Esophagus muscularis mucosa (tissue), 4 donors: ENCODE results near the gene YTHDC2. TPM values are rescaled to one million over a fixed set of nuclear protein-coding genes. Genes with fewer than 3 reads are reported as not detected.

Source experiments
- DNase-seq: peaks from one replicate; pipeline ENCODE4 v3.0.0-alpha.2; 2017; ENCODE audit errors: extremely low spot score
- H3K27ac ChIP-seq, 4 donors: fragments of 200-600 bp; sonication (generic); replicated peaks in 1 of 4; 1 replicate in 3 of 4; 2 replicates in 1 of 4; pipeline ENCODE4 v1.5.1; 2016 to 2019; ENCODE audit warnings: mild to moderate bottlenecking in 1 of 4
- H3K27me3 ChIP-seq, 4 donors: fragments of 200-600 bp; sonication (generic); one replicate each; pipeline versions ENCODE4 v1.5.1 to v1.6.0; 2016 to 2019
- H3K36me3 ChIP-seq, 4 donors: fragments of 200-600 bp; sonication (generic); one replicate each; pipeline ENCODE4 v1.5.1; 2016 to 2019
- H3K4me1 ChIP-seq, 4 donors: fragments of 200-600 bp; sonication (generic); one replicate each; pipeline ENCODE4 v1.5.1; 2016 to 2019
- H3K4me3 ChIP-seq, 4 donors: fragments of 200-600 bp; sonication (generic); 1 replicate in 2 of 4; 2 replicates in 2 of 4; pipeline ENCODE4 v1.5.1; 2016 to 2019; ENCODE audit warnings: mild to moderate bottlenecking in 4 of 4, moderate library complexity in 1 of 4
- H3K9me3 ChIP-seq, 4 donors: fragments of 200-600 bp; sonication (generic); 1 replicate in 3 of 4; 2 replicates in 1 of 4; pipeline ENCODE4 v1.5.1; 2016 to 2019
- EP300 ChIP-seq: sonication (generic); formaldehyde crosslinking; IDR thresholded peaks from one replicate; pipeline ENCODE4 v1.6.1; 2017; ENCODE audit warnings: antibody characterized with exemption
- POLR2A ChIP-seq: fragments of 450-650 bp; IDR thresholded peaks from one replicate; pipeline ENCODE4 v1.6.1; 2017; ENCODE audit warnings: antibody characterized with exemption, moderate library complexity, mild to moderate bottlenecking, low read depth
- POLR2AphosphoS5 ChIP-seq, 2 donors: sonication (generic); formaldehyde crosslinking; IDR thresholded peaks; one replicate each; pipeline ENCODE4 v1.6.1; 2017; ENCODE audit warnings: antibody characterized with exemption in 2 of 2
- WGBS: methylation state at CpG from one replicate; pipeline ENCODE4 v1.1.5; 2018; 5-methylcytosine and 5-hydroxymethylcytosine counted together
- intact Hi-C: fragments of 100-400 bp; cut with DNase I; formaldehyde crosslinking; loops from one replicate; pipeline ENCODE4 v1.15.1; 2023
- total RNA-seq, 4 donors: library from RNA; depleted of rRNA; stranded (reverse); fragments of >200 nt; gene quantifications; one replicate each; pipeline versions ENCODE4 v1.1.0 to v1.2.1, GENCODE V29; 2016
- TF ChIP-seq, protein P1 (sequence below), 3 experiments: fragments of 200-600 bp in 2 of 3; fragments of 450-650 bp in 1 of 3; sonication (generic) in 2 of 3; IDR thresholded peaks; one replicate each; pipeline ENCODE4 v1.5.1; 2017 to 2019; ENCODE audit warnings: antibody characterized with exemption in 3 of 3, mild to moderate bottlenecking in 2 of 3, moderate library complexity in 1 of 3

The YTHDC2 gene
- total RNA-seq, 4 donors from 2014 or later, result 9.3 to 32.0 (median 15.8) TPM

DNA sequence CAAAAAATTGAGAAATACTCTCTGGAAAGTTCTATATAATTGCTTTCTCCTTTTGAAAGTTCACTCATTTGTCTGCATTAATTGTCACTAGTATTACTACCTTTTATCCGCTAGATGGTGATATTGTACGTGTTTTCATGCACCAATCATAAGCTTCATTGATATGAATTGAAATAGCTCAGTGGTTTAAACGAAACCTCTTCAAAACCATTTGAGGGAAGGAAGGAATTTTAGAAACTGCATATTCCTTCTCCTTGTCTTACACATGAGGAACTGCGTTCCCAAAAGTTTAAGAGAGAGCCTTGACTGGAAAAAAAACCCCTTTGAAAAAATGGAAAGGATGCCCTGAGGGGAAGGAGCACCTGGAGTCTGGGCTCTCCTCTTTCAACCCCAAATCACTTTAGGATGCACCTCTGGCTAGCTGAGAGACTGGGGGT is 98.6 kb downstream of the YTHDC2 start:
- peaks cover 0 to 4% (median 0%) of the 10 kb centered on the region in 4 donors for H3K4me1 ChIP-seq
- DNase-seq, result no peak
- 2% methylated on average over 4 of the region's 4 CpGs for WGBS
- H3K9me3 ChIP-seq, result no peaks in the 10 kb centered on the region
- H3K27me3 ChIP-seq, result peaks cover 0 to 13% (median 0%) of the 10 kb centered on the region in 4 donors
- no peak for TF ChIP-seq EP300
- TF ChIP-seq, protein P1, sequence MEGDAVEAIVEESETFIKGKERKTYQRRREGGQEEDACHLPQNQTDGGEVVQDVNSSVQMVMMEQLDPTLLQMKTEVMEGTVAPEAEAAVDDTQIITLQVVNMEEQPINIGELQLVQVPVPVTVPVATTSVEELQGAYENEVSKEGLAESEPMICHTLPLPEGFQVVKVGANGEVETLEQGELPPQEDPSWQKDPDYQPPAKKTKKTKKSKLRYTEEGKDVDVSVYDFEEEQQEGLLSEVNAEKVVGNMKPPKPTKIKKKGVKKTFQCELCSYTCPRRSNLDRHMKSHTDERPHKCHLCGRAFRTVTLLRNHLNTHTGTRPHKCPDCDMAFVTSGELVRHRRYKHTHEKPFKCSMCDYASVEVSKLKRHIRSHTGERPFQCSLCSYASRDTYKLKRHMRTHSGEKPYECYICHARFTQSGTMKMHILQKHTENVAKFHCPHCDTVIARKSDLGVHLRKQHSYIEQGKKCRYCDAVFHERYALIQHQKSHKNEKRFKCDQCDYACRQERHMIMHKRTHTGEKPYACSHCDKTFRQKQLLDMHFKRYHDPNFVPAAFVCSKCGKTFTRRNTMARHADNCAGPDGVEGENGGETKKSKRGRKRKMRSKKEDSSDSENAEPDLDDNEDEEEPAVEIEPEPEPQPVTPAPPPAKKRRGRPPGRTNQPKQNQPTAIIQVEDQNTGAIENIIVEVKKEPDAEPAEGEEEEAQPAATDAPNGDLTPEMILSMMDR (IDR thresholded peaks at IDR 0.05), result peak; percentile 61 to 71 (median 69)
- no peak overlapping the region for H3K27ac ChIP-seq
- H3K4me3 ChIP-seq, result no peak overlapping the region
- intact Hi-C loops, result loop anchor here (5.0 to 10.0 kb wide), 2 partner anchors 835 to 1633 kb away; no protein-coding TSS in a partner anchor
- H3K36me3 ChIP-seq, result no peaks in the 10 kb centered on the region

DNA sequence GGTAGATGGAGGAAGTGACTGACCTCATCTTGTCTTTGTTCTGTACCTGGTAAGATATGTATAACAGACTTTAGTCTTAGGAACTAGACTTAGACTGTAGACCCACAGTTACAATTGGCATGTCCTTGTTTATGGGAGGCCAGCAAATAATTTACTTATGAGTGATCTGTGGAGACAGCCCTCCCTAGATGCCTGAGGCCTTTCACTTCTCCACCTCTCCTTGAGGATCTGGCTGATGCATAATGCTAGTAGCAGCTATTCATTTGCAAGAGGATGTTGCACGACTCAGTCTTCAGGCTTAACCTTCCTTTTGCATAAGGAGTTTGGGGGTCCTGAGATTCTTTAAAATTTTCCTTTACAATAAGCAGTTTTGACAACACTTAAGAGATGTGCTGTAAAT is 100.7 kb downstream of the YTHDC2 start:
- 47% methylated on average over 1 of the region's 1 CpG for WGBS
- no peak overlapping the region for H3K27ac ChIP-seq
- DNase-seq, result no peak
- intact Hi-C loops, result loop anchor here (5.0 to 10.0 kb wide), 2 partner anchors 833 to 1631 kb away; no protein-coding TSS in a partner anchor
- TF ChIP-seq EP300, result no peak
- H3K27me3 ChIP-seq, result peaks cover 0 to 5% (median 0%) of the 10 kb centered on the region in 4 donors
- H3K36me3 ChIP-seq, result no peaks in the 10 kb centered on the region
- H3K9me3 ChIP-seq, result no peaks in the 10 kb centered on the region
- no peak overlapping the region for H3K4me3 ChIP-seq
- peaks cover 0 to 4% (median 0%) of the 10 kb centered on the region in 4 donors for H3K4me1 ChIP-seq

DNA sequence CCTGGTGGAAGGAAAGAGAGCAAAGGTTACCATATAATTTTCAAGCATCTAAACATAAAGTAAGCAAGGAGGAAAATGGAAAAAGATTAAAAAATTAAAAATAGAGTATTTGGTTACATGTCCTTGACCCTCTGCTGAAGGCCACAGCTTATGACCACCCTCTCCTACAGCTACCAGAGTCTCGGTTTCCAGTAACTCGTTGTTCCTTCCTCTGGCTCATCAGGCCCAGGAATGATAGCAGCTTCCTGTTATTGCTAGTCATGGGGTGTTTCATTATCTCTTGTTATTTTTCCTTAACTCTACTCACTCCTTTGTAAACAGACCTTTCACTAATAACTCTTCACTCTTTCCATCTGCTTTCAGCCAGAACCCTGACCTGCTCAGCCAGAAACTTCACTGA is 102.2 kb downstream of the YTHDC2 start:
- 68% methylated on average over 2 of the region's 2 CpGs for WGBS
- Histone ChIP-seq H3K27ac (no peak overlapping the region), H3K36me3 (no peaks in the 10 kb centered on the region), H3K27me3 (no peaks in the 10 kb centered on the region), H3K9me3 (no peaks in the 10 kb centered on the region), H3K4me3 (no peak overlapping the region), H3K4me1 (peaks cover 0 to 4% (median 0%) of the 10 kb centered on the region in 4 donors)
- no peak for TF ChIP-seq POLR2A
- TF ChIP-seq, protein P1 (IDR thresholded peaks at IDR 0.05), result no peak
- TF ChIP-seq EP300, result no peak
- no peak for TF ChIP-seq POLR2AphosphoS5 (IDR thresholded peaks at IDR 0.05)
- intact Hi-C loops, result loop anchor here (10.0 kb wide), 1 partner anchor 1629 kb away; no protein-coding TSS in a partner anchor
- no peak for DNase-seq

DNA sequence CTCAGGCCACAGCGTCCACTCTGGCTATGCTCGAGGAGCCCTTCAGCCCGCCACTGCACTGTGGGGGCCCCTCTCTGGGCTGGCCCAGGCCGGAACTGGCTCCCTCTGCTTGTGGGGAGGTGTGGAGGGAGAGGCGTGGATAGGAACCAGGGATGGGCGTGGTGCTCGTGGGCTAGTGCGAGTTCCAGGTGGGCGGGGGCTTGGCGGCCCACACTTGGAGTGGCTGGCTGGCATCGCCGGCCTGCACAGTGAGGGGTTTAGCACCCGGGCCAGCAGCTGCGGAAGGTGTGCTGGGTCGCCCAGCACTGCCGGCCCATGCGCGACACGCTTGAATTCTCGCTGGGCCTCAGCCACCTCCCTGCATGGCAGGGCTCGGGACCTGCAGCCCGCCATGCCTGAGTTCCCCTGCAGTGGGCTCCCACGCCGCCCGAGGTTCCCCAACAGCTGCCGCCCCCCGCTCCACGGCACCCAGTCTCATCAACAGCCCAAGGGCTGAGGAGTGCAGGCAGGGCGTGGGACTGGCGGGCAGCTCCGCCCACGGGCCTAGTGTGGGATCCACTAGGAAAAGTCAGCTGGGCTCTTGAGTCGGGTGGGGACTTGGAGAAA is 103.8 kb downstream of the YTHDC2 start:
- intact Hi-C loops, result loop anchor here (10.0 kb wide), 1 partner anchor 1628 kb away; no protein-coding TSS in a partner anchor
- TF ChIP-seq POLR2A, result no peak
- no peak for TF ChIP-seq POLR2AphosphoS5 (IDR thresholded peaks at IDR 0.05)
- no peak for TF ChIP-seq EP300
- TF ChIP-seq, protein P1 (IDR thresholded peaks at IDR 0.05), result no peak
- 94% methylated on average over 17 of the region's 33 CpGs for WGBS

DNA sequence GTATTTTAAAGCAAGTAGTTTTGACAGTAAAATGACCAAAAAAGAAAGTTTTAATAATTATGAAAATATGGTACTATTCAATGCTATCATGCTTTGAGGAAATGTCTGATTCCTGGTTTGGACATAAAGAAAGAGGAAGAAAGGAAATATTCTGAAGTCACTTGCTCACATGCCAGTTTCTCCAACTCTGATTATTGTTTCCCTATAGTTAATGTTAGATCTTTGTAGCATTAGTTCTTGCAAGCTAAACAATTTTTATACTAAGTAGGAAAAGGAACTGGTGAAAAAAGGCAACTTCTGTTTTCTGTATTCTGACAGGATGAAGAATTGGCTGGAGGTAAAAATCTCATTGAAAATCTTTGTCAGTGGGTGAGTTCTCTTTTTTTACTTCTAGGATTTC is 119.5 kb downstream of the YTHDC2 start:
- Histone ChIP-seq H3K4me3 (no peak overlapping the region), H3K27ac (no peak overlapping the region), H3K27me3 (no peaks in the 10 kb centered on the region), H3K9me3 (peaks cover 0 to 6% (median 2%) of the 10 kb centered on the region in 4 donors), H3K4me1 (no peaks in the 10 kb centered on the region), H3K36me3 (no peaks in the 10 kb centered on the region)
- DNase-seq, result no peak
- intact Hi-C loops, result no loop called here
- TF ChIP-seq POLR2AphosphoS5 (IDR thresholded peaks at IDR 0.05) (no peak), EP300 (no peak), POLR2A (no peak)
- TF ChIP-seq, protein P1 (IDR thresholded peaks at IDR 0.05), result no peak

More for the DNA sequence above, 103.8 kb downstream of the YTHDC2 start:
- H3K4me3 ChIP-seq, result no peak overlapping the region
- no peaks in the 10 kb centered on the region for H3K27me3 ChIP-seq
- no peaks in the 10 kb centered on the region for H3K9me3 ChIP-seq
- no peaks in the 10 kb centered on the region for H3K4me1 ChIP-seq
- DNase-seq, result no peak
- H3K36me3 ChIP-seq, result no peaks in the 10 kb centered on the region
- H3K27ac ChIP-seq, result no peak overlapping the region
